ENCODE measurements around the gene GDF11. TPM values are rescaled to one million over a fixed set of nuclear protein-coding genes. Genes with fewer than 3 reads are reported as not detected.

The GDF11 gene
- total RNA-seq, 2 experiments from 2014 or later: 4.4 to 6.6 TPM

DNA sequence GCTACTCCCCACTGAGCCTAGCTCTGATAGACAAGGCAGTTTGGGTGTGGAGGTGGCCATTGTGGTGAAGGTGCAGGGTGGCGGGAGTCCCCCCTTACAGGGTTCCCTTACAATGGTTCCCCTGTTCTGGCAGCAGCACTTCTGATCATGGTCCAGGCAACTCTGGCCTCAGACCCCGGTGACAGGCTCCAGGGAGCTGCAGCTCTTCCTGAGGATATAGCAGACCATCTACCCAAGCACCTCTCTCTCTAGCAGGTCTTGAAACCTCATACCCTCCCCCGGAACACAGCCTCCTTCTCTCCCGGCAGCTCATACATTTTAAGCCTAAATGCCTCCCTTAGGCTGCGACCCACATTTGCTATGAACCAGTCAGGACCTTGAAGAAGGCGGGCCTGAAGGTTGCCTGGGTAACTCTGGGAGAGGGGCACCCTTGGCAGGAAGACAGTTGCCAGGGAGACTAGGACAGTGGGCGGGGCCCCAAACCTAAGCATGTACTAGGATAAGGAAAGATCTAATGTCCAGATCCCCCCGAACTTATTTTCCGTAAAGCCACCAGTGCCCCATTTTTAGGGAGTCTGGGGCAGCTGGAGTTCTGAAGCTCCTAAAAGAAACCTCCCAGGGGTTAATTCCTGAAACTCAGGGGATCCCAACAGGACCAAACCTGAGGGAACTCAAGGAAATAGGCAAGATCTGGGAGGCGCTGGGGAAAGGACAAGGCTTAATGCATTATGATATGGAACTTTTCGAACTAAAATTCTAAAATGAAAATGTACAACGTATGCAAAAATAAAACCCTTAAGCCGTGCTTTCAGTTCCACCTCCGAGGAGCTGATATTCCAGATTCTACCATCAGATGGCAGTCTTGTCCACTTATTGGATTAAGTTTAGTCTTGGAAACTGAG, 4.5 kb upstream of the GDF11 start:
- Mint-ChIP-seq H3K36me3 (ENCODE audit: low read depth) (no peaks in the 10 kb centered on the region), H3K4me1 (ENCODE audit: low read depth) (peaks cover 40% of the 10 kb centered on the region), H3K27ac (peak overlapping the region; percentile 89), H3K27me3 (no peaks in the 10 kb centered on the region), H3K9me3 (no peaks in the 10 kb centered on the region), H3K4me3 (peak overlapping the region; percentile 93)
- TF ChIP-seq, protein P1, sequence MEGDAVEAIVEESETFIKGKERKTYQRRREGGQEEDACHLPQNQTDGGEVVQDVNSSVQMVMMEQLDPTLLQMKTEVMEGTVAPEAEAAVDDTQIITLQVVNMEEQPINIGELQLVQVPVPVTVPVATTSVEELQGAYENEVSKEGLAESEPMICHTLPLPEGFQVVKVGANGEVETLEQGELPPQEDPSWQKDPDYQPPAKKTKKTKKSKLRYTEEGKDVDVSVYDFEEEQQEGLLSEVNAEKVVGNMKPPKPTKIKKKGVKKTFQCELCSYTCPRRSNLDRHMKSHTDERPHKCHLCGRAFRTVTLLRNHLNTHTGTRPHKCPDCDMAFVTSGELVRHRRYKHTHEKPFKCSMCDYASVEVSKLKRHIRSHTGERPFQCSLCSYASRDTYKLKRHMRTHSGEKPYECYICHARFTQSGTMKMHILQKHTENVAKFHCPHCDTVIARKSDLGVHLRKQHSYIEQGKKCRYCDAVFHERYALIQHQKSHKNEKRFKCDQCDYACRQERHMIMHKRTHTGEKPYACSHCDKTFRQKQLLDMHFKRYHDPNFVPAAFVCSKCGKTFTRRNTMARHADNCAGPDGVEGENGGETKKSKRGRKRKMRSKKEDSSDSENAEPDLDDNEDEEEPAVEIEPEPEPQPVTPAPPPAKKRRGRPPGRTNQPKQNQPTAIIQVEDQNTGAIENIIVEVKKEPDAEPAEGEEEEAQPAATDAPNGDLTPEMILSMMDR (IDR thresholded peaks at IDR 0.05): peak; percentile 88
- H3K9me3 ChIP-seq (ENCODE audit: control insufficient read depth in 1 of 2, insufficient read depth in 1 of 2, low read length in 2 of 2): no peaks in the 10 kb centered on the region
- peak; percentile 73 for ATAC-seq (ENCODE audit: poor library complexity)
- H3K36me3 ChIP-seq (ENCODE audit: insufficient read depth, low read length): no peaks in the 10 kb centered on the region
- ChIA-PET POLR2A (interaction anchor here (0.6 to 3.1 kb wide), 36 partner anchors 9 to 1774 kb away, joined by 3 to 35 read pairs (median 5); partner anchors contain the start of genes BLOC1S1, CD63, CNPY2 and DNAJC14), CTCF (interaction anchor here (0.7 to 3.8 kb wide), 39 partner anchors 9 to 451 kb away, joined by 3 to 46 read pairs (median 5); partner anchors contain the start of genes BLOC1S1, CD63, DNAJC14 and ESYT1)
- intact Hi-C loops (cut with DNase I, micrococcal nuclease): loop anchor here (1.0 to 10.0 kb wide), 12 partner anchors 14 to 486 kb away; partner anchors contain the start of genes NABP2 (in 1 of the 2), ORMDL2 (in 1 of the 2), PA2G4 (in 1 of the 2) and RPS26 (in 1 of the 2)
- DNase-seq: peak; percentile 51 to 91 (median 74)
- H3K27me3 ChIP-seq (ENCODE audit: control insufficient read depth in 1 of 2, insufficient read depth in 2 of 2, low read length in 2 of 2): no peaks in the 10 kb centered on the region
- H3K4me1 ChIP-seq (ENCODE audit: insufficient read depth, low read length): peaks cover 33% of the 10 kb centered on the region
- peak overlapping the region; percentile 79 to 83 for H3K27ac ChIP-seq (ENCODE audit: low read depth in 1 of 2, low read length in 2 of 2)
- H3K4me3 ChIP-seq (ENCODE audit: low read length): peak overlapping the region; percentile 75

DNA sequence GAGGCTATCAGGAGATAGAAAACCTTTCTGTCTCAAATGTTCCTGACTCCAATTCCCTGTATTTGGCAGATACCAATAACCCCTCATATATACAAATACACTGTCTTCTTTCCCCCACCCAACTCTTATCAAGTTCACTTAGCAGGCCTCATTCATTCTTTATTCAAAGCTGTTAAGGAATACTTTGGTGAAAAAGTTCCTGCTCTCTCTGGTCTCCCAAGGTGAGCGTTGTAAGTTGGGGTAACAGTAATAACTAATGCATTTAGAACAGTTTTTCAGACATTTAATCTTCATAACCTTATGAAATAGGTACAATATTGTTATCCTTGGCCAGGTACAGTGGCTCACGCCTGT, 3.9 kb upstream of the GDF11 start:
- CTCF ChIA-PET: interaction anchor here (0.7 to 3.8 kb wide), 36 partner anchors 8 to 451 kb away, joined by 3 to 46 read pairs (median 5); partner anchors contain the start of genes BLOC1S1, CD63, DNAJC14 and ESYT1
- TF ChIP-seq, protein P1 (IDR thresholded peaks at IDR 0.05): peak; percentile 9
- peak overlapping the region; percentile 75 for H3K4me3 ChIP-seq (ENCODE audit: low read length)

More for the DNA sequence above, 3.9 kb upstream of the GDF11 start:
- H3K27me3 ChIP-seq (ENCODE audit: control insufficient read depth in 1 of 2, insufficient read depth in 2 of 2, low read length in 2 of 2): no peaks in the 10 kb centered on the region
- Mint-ChIP-seq H3K4me3 (peak overlapping the region; percentile 93), H3K4me1 (ENCODE audit: low read depth) (peaks cover 42% of the 10 kb centered on the region), H3K36me3 (ENCODE audit: low read depth) (no peaks in the 10 kb centered on the region), H3K27me3 (no peaks in the 10 kb centered on the region), H3K9me3 (no peaks in the 10 kb centered on the region), H3K27ac (peak overlapping the region; percentile 89)
- peaks cover 35% of the 10 kb centered on the region for H3K4me1 ChIP-seq (ENCODE audit: insufficient read depth, low read length)
- no peaks in the 10 kb centered on the region for H3K9me3 ChIP-seq (ENCODE audit: control insufficient read depth in 1 of 2, insufficient read depth in 1 of 2, low read length in 2 of 2)
- ATAC-seq (ENCODE audit: poor library complexity): no peak
- no peaks in the 10 kb centered on the region for H3K36me3 ChIP-seq (ENCODE audit: insufficient read depth, low read length)
- DNase-seq: no peak
- H3K27ac ChIP-seq (ENCODE audit: low read depth in 1 of 2, low read length in 2 of 2): peak overlapping the region in 1 of 2 donors; percentile 79
- POLR2A ChIA-PET: interaction anchor here (0.6 to 3.1 kb wide), 30 partner anchors 8 to 1773 kb away, joined by 3 to 35 read pairs (median 11); partner anchors contain the start of genes BLOC1S1, CD63, DNAJC14 and ESYT1
- intact Hi-C loops (cut with DNase I, micrococcal nuclease): loop anchor here (2.0 to 10.0 kb wide), 8 partner anchors 78 to 486 kb away; partner anchors contain the start of genes NABP2 (in 1 of the 2), ORMDL2 (in 1 of the 2), PA2G4 (in 1 of the 2) and RPS26 (in 1 of the 2)

Data from CD4-positive, alpha-beta T cell (primary cell).